Measurements from ENCODE around the gene CCNYL1.

The CCNYL1 gene

DNA sequence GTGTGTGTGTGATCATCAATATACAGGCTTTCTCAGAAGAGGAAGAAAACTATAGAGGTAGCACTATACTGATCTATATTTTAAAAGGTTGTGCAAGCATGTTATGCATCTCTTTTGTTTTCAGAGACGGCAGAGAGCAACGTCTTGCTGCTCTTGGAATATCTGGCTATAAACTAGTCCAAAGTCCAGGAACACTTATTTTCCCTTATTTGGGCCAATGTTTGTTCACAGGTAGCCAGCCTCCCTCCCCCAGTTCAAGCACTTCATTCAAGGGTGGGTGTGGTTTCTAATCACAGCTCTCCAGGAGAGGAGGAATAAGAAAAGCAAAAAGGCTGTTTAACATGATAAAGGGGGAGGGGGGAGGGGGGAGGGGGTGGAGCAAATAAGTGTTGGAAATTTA, 54.1 kb downstream of the CCNYL1 start:
- H3K27me3 Mint-ChIP-seq = peaks cover 63% of the 10 kb centered on the region
- no peak for ATAC-seq
- H3K4me3 Mint-ChIP-seq = no peak overlapping the region
- DNase-seq = no peak
- H3K9me3 Mint-ChIP-seq = no peaks in the 10 kb centered on the region
- no peak overlapping the region for H3K27ac Mint-ChIP-seq
- peaks cover 46% of the 10 kb centered on the region for H3K4me1 Mint-ChIP-seq

DNA sequence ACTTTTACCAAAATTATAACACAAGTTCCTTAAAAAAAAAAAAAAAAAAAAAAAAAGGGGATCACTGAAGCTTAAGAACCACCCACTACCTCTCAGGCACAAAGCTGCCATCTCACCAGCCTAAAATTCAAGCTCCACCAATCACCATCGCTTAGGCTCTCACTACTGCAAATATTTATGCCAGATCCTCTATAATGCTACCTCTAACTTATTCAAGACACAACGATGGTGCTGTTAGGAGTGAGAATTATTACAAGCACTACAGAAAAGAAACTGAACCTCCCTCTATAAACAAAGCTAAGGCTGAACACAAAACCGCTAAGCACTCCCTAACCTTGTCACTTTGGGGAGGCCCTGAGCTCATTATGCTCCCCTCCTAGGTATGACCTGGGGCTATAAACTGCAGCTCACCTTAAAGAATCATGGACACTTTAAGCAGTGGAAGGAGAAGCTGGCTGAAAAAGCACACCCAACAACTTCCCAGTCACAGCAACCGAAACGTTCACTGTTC, 54.7 kb downstream of the CCNYL1 start:
- ATAC-seq (no peak), DNase-seq (no peak)
- peaks cover 69% of the 10 kb centered on the region for H3K27me3 Mint-ChIP-seq
- H3K4me3 Mint-ChIP-seq = peak overlapping the region in 1 of 2 donors; percentile 4
- peaks cover 51% of the 10 kb centered on the region for H3K4me1 Mint-ChIP-seq
- no peaks in the 10 kb centered on the region for H3K9me3 Mint-ChIP-seq
- no peak overlapping the region for H3K27ac Mint-ChIP-seq

DNA sequence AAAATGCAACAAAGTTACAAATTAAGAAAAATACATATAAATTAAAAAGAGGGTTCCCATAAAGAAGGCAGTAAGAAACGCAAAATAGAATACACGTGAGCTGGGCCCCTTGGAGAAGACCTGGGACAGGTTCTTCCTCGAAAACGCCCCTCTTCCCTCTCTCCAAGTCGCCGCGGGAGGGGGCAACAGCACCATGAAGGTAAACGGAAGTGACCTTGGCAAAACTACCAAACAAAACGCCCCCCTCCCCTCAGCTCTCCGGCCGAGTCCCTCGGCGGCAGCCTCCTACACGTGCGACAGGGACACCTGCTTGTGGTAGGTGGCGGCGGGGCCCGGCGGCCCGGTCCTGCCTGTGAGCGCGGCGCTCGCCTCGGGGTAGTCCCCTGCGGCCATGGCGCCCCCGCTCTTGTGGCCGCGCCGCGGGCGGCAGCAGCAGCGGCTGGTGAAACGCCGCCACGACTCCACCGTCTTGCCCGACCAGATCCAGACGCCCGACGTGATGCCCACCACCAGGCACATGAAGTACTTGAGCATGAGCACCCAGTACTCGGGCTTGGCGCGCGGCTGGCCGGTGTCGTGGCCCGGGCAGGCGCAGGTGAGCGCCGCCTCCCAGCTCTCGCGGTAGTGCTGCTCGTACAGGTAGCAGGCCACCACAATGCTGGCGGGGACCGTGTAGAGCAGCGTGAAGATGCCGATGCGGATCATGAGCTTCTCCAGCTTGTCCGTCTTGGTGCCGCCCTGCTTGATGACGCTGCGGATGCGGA, 55.4 kb downstream of the CCNYL1 start:
- H3K27ac Mint-ChIP-seq = no peak overlapping the region
- DNase-seq = peak; percentile 18 to 23
- H3K4me3 Mint-ChIP-seq = peak overlapping the region; percentile 86 to 89
- H3K4me1 Mint-ChIP-seq = peaks cover 54% of the 10 kb centered on the region
- H3K27me3 Mint-ChIP-seq = peaks cover 77% of the 10 kb centered on the region
- ATAC-seq = no peak
- no peaks in the 10 kb centered on the region for H3K9me3 Mint-ChIP-seq

DNA sequence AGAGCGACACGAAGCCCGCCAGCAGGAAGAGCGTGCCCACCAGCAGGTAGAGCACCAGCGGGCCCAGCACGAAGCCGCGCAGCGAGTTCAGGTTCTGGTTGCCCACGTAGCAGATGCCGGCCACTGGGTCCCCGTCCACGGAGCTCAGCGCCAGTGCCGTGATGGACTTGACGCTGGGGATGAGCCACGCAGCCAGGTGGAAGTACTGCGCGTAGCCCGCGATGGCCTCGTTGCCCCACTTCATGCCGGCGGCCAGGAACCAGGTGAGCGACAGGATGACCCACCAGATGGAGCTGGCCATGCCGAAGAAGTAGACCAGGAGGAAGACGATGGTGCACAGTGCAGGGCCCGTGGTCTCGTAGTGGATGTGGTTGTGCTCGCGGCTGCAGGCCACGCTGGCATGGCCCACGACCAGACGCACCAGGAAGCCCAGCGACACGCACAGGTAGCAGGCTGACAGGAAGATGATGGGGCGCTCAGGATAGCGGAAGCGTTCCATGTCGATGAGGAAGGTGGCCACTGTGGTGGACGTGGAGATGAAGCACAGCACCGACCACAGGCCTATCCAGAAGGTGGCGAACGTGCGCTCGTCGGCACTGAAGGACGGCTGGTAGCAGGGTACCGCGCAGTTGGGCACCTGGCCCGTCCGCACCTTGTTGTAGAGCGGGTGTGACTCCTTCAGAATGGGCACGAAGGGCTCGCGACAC, 56.2 kb downstream of the CCNYL1 start:
- peaks cover 80% of the 10 kb centered on the region for H3K27me3 Mint-ChIP-seq

DNA sequence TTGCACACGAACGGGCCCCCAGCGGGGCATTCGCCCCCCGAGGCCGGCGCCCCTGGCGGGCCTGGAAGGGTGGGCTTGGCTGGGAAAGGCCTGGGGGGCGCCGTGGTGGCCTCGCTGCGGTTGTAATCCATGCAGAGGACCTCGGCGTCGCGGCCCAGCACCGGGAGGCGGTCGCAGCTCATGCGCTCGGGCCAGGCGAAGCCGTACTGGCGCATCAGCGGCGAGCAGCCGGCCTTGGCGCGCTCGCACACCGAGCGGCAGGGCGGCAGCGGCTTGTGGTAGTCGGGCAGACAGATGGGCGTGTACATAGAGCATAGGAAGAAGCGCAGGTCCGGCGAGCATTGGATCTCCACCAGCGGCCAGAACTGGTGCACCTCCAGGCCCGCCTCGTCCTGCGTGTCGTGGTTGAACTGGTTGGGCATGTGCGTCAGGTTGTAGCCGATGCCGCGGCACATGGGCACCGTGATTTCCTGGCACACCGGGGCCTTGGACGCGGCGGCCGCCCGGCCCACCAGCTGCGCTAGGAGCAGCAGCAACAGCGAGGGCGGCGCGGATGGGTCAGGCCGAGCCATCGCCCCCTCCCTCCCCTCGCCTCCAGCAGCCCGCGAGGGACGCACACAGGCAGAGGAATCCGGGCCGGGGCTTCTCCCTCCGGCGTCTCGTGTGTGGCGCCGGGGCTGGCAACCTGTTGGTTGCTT, 56.9 kb downstream of the CCNYL1 start:
- H3K27ac Mint-ChIP-seq = peak overlapping the region in 1 of 2 donors; percentile 36
- peak; percentile 38 to 46 for DNase-seq
- H3K4me1 Mint-ChIP-seq = peaks cover 54% of the 10 kb centered on the region
- peak; percentile 3 for ATAC-seq
- peak overlapping the region; percentile 86 to 89 for H3K4me3 Mint-ChIP-seq
- H3K27me3 Mint-ChIP-seq = peaks cover 77% of the 10 kb centered on the region
- no peaks in the 10 kb centered on the region for H3K9me3 Mint-ChIP-seq

More for the DNA sequence above, 56.2 kb downstream of the CCNYL1 start:
- ATAC-seq = no peak
- Mint-ChIP-seq H3K27ac (no peak overlapping the region), H3K9me3 (no peaks in the 10 kb centered on the region), H3K4me3 (peak overlapping the region; percentile 86 to 89), H3K4me1 (peaks cover 54% of the 10 kb centered on the region)
- DNase-seq = peak in 1 of 2 donors; percentile 21

DNA sequence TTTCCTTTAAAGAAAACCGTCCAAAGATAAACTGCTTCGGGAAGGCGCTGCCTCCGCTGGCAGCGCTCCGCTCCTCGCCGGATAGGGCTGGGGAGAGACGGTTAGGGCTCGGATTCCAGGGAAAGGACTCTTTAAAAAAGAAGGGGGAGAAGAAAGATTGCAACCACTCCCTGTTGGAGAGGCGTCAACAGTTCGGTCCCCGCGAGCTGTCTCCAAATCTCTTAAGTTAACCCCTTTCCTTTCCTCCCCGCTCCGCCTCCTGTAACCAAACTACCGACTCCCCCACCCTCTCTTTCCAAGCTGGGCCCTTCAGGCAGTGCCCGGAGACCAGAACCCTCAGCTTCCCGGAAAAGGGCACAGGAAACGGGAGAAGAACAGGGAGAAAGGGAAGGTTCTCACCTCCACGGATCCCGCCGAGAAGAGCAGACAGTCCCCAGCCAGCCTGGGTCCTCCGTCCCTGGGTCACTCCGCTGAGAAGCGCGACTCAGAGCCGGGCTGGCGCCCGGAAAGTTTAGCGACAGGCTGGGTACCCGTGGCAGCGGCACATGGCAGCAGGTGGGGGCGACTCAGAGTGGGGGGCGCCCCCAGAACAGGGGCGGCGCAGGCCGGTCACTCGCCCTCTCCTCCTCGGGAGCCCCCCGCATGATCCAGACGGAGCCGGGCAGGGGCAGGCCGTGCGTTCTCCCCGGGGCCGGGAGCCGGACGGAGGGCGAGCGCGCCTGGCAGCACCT, 57.6 kb downstream of the CCNYL1 start:
- Mint-ChIP-seq H3K27ac (peak overlapping the region in 1 of 2 donors; percentile 33), H3K4me1 (peaks cover 53% of the 10 kb centered on the region), H3K9me3 (no peaks in the 10 kb centered on the region), H3K27me3 (peaks cover 70% of the 10 kb centered on the region), H3K4me3 (peak overlapping the region; percentile 86 to 89)
- peak in 1 of 2 donors; percentile 52 for DNase-seq
- ATAC-seq = peak; percentile 44

DNA sequence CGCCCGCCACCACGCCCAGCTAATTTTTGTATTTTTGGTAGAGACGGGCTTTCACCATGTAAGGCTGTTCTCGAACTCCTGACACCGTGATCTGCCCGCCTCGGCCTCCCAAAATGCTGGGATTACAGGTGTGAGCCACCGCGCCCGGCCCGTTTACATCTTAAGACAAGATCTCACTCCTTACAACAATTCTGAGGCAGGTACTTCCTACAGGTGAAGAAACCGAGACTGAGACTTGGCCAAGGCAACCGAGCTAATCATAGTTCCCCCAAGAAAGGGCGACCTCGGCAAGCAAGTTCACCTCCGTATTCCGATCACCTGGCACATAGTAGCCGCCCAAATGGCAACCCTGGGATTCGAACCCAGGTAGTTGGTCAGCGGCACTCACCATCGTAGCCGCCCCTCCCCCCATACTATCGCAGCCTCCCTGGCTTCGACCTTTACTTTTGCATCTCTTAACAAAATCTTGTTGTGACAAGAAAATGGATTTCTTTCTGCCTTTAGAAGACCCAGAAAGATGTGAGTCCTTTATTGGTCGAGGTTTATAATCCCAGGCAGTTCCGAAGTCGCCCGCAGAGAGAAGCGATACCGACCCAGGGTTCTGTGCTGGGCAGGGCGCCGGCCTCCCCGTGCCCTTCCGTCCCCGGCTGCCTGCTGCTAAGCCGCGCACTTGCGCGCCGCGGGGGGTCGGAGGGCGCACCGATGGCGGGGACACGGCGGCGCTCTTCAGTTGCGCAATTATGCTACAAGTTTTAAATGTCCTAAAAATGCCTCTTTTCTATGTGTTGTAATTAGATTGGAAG, 59.4 kb downstream of the CCNYL1 start:
- Mint-ChIP-seq H3K4me3 (peak overlapping the region; percentile 92 to 94), H3K27ac (peak overlapping the region in 1 of 2 donors; percentile 68), H3K9me3 (no peaks in the 10 kb centered on the region), H3K27me3 (peaks cover 53% of the 10 kb centered on the region), H3K4me1 (peaks cover 49% of the 10 kb centered on the region)
- DNase-seq = peak in 1 of 2 donors; percentile 15
- no peak for ATAC-seq

DNA sequence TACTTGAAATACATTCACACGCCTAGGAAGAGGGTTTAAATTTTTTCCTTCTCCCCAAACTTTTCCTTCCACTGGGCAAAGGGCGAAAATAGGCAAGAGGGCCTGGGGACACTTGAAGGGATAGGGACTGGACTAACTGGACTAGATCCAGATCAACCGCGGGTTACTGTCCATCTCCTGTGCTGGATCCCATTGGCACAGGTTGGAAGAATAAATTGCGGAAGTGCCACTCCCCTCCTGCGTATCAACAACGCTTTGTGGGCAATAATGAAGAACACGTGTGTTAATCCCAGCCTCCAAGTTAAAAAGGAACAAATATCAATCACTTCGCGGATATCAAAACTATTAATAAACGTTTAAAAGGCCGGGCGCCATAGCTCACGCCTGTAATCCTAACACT, 60.0 kb downstream of the CCNYL1 start:
- no peak overlapping the region for H3K27ac Mint-ChIP-seq
- H3K4me1 Mint-ChIP-seq = peaks cover 43% of the 10 kb centered on the region
- no peak for ATAC-seq
- H3K9me3 Mint-ChIP-seq = no peaks in the 10 kb centered on the region
- H3K27me3 Mint-ChIP-seq = peaks cover 46% of the 10 kb centered on the region
- DNase-seq = no peak
- H3K4me3 Mint-ChIP-seq = peak overlapping the region in 1 of 2 donors; percentile 94

DNA sequence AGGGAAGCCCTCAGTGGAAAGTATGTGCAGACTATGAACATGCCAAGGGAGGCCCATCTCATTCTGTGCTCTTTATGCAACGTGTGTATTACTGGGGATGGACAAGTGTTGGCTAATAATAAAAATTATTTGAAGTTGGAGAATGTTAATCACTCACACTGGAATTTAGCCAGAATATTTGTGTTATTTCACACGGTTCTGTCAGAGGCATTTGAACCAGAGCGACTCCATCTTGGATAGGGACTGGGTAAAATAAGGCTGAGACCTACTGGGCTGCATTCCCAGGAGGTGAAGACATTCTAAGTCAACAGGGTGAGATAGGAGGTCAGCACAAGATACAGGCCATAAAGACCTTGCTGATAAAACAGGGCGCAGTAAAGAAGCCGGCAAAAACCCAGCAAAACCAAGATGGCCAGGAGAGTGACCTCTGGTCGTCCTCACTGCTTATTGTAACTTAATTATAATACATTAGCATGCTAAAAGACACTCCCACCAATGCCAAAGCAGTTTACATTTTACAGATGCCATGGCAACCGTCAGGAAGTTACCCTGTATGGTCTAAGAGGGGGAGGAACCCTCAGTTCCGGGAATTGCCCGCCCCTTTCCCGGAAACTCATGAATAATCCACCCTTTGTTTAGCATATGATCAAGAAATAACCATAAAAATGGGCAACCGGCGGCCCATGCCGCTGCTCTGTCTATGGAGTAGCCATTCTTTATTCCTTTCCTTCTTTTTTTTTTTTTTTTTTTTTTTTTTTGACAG, 60.8 kb downstream of the CCNYL1 start:
- Mint-ChIP-seq H3K9me3 (no peaks in the 10 kb centered on the region), H3K27me3 (peaks cover 38% of the 10 kb centered on the region), H3K4me3 (no peak overlapping the region), H3K4me1 (peaks cover 35% of the 10 kb centered on the region), H3K27ac (no peak overlapping the region)
- ATAC-seq (no peak), DNase-seq (peak; percentile 29 to 53)

DNA sequence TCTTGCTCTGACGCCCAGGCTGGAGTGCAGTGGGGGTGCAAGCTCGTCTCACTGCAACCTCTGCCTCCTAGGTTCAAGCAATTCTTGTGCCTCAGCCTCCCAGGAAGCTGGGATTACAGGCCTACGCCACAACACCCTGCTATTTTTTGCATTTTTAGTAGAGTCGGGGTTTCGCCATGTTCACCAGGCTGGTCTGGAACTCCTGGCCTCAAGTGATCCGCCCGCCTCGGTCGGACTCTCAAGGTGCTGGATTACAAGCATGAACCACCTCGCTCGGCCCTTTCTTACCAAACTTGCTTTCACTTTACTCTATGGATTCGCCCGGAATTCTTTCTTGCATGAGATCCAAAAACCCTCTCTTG, 61.4 kb downstream of the CCNYL1 start:
- ATAC-seq (no peak), DNase-seq (no peak)
- Mint-ChIP-seq H3K27ac (no peak overlapping the region), H3K27me3 (peaks cover 32% of the 10 kb centered on the region), H3K4me1 (peaks cover 29% of the 10 kb centered on the region), H3K9me3 (no peaks in the 10 kb centered on the region), H3K4me3 (no peak overlapping the region)

DNA sequence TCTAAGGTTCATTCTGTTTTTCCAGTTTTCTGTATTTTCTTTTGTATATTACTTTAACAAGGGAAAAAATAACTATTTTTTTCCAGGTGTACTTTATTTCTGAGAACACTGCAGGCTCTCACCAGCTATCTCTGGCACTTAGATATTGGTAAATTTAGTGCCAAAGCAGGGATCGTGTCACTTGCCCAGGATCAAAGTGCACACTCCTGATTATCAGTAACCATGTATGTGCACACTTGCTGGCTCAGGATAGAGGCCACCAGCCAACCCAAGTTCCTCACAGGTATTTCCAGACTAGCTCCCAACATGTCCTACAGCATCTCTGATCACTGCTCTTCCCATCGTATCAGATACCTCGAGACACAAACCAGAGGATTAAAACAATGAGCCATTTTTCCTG, 64.0 kb downstream of the CCNYL1 start:
- no peak overlapping the region for H3K27ac Mint-ChIP-seq
- peaks cover 9% of the 10 kb centered on the region for H3K4me1 Mint-ChIP-seq
- ATAC-seq = no peak
- no peaks in the 10 kb centered on the region for H3K9me3 Mint-ChIP-seq
- H3K4me3 Mint-ChIP-seq = no peak overlapping the region
- no peak for DNase-seq
- H3K27me3 Mint-ChIP-seq = peaks cover 29% of the 10 kb centered on the region

DNA sequence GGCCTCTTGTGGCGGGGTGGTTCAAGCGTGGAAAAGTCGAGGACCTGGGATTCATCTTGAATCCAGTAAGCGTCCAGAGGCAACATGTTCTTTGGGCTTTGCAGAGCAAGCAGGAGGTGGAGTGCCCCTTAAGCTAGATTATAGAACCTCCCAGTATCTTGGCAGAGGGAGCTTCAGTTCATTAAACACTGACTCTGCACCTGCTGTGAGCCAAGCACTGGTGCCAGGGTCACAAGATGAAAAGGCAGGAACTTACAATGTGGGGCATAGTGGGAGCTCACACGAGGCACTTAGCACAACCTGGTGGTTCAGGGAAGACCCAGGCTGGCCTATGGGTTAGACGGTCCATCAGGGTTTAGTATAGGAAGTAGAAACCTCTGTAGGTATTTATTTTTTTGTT, 65.7 kb downstream of the CCNYL1 start:
- ATAC-seq = no peak
- peaks cover 12% of the 10 kb centered on the region for H3K27me3 Mint-ChIP-seq
- no peak overlapping the region for H3K4me3 Mint-ChIP-seq
- no peak for DNase-seq
- H3K27ac Mint-ChIP-seq = no peak overlapping the region
- H3K9me3 Mint-ChIP-seq = no peaks in the 10 kb centered on the region
- H3K4me1 Mint-ChIP-seq = no peaks in the 10 kb centered on the region

DNA sequence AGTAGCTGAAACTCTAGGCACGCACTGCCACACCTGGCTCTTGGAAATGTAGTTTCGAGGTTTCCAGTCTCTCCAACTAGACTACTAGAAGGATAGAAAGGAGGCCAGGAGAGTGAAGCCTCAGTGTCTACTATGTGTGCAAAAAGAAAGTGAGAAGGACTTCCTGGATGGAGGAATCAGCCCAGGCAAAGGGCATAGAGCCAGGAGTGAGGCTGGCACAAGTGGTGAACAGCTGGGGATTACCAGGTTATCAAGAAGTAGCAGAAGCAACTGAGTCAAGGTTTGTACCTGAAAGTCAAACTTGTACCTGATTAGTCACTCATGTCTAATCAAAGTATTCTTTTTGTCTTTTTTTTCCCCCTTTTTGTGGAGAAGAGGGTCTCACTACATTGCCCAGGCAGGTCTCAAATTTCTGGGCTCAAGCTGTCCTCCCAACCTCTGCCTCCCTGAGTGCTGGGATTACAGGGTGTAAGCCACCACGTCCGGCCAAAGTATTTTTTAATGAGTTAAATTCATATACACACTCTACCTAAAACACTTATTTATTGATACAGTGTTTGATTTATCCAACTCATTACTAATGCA, 67.0 kb downstream of the CCNYL1 start:
- Mint-ChIP-seq H3K4me1 (no peaks in the 10 kb centered on the region), H3K4me3 (no peak overlapping the region), H3K9me3 (no peaks in the 10 kb centered on the region), H3K27ac (no peak overlapping the region), H3K27me3 (peaks cover 18% of the 10 kb centered on the region)
- DNase-seq (no peak), ATAC-seq (no peak)

DNA sequence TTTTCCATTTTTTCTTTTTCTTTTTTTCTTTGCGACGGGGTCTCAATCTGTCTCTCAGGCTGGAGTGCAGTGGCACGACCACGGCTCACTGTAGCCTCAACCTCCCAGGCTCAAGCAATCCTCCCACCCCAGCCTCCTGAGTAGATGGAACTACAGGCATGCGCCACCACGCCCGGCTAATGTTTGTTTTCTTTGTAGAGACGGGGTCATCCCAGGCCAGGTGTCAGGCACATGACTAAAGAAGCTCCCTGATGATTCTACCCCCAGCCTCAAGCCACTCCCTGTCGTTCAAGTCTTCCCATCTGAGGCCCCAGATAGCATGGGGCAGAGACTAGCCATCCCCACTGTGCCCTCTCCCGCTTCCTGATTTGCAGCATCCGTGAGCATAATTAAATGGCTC, 68.1 kb downstream of the CCNYL1 start:
- Mint-ChIP-seq H3K4me1 (no peaks in the 10 kb centered on the region), H3K27ac (no peak overlapping the region), H3K9me3 (no peaks in the 10 kb centered on the region), H3K27me3 (peaks cover 19% of the 10 kb centered on the region), H3K4me3 (no peak overlapping the region)
- DNase-seq = no peak
- no peak for ATAC-seq
